OCI-LY7 (cell line): Measurements from ENCODE around the gene PRSS2. TPM values are rescaled to one million over a fixed set of nuclear protein-coding genes. Genes with fewer than 3 reads are reported as not detected.

ENCODE experiments used
- BruUV-seq: library from RNA; stranded (reverse); fragments of 400-500 nt; replicated peaks from 2 replicates; lab custom pipeline; 2021; lab: Mats Ljungman, UMichigan
- CTCF ChIA-PET: fragments of 300-600 bp; sonication (Branson Sonifier 250); formaldehyde crosslinking; loops from one replicate; lab custom pipeline; 2022; ENCODE audit warnings: antibody characterized with exemption; ENCODE audit not compliant: unreplicated experiment; lab: Charles Lee
- POLR2A ChIA-PET: fragments of 300-600 bp; sonication (Branson Sonifier 250); formaldehyde crosslinking; loops from one replicate; lab custom pipeline; 2022; ENCODE audit warnings: antibody characterized with exemption; lab: Charles Lee
- DNase-seq: peaks from one replicate; pipeline ENCODE4 v3.0.0-alpha.2; 2015; ENCODE audit warnings: low spot score
- H2AFZ ChIP-seq: fragments of 200-600 bp; sonication (generic), shearing (Covaris generic); 2 replicates; pipeline ENCODE4 v1.6.1; 2014; ENCODE audit warnings: mild to moderate bottlenecking, antibody characterized with exemption, low read length, moderate library complexity
- H3K27ac ChIP-seq: fragments of 200-600 bp; sonication (generic); 2 replicates; pipeline ENCODE4 v1.5.1; 2014; ENCODE audit warnings: mixed run types, low read depth, mild to moderate bottlenecking, moderate library complexity, low read length, inconsistent platforms; ENCODE audit not compliant: poor library complexity, severe bottlenecking
- H3K36me3 ChIP-seq: fragments of 200-600 bp; sonication (generic); 2 replicates; pipeline ENCODE4 v1.6.1; 2014; ENCODE audit warnings: mild to moderate bottlenecking, antibody characterized with exemption, low read length, moderate library complexity, mixed read lengths; ENCODE audit not compliant: insufficient read depth
- H3K4me1 ChIP-seq: fragments of 200-600 bp; sonication (generic); 2 replicates; pipeline ENCODE4 v1.5.1; 2014; ENCODE audit warnings: mild to moderate bottlenecking, low read length; ENCODE audit not compliant: insufficient read depth, poor library complexity, severe bottlenecking
- H3K4me2 ChIP-seq: fragments of 200-600 bp; sonication (generic); 2 replicates; pipeline ENCODE4 v1.6.1; 2014; ENCODE audit warnings: mild to moderate bottlenecking, low read length
- H3K4me3 ChIP-seq: fragments of 200-600 bp; sonication (generic); 2 replicates; pipeline ENCODE4 v1.5.1; 2014; ENCODE audit warnings: mild to moderate bottlenecking, low read depth, low read length; ENCODE audit not compliant: poor library complexity, severe bottlenecking
- H3K79me2 ChIP-seq: fragments of 200-600 bp; sonication (generic); 2 replicates; pipeline ENCODE4 v1.6.1; 2016; ENCODE audit warnings: low read depth, mild to moderate bottlenecking, low read length, moderate library complexity, mixed read lengths; ENCODE audit not compliant: insufficient read depth
- H3K9me2 ChIP-seq: fragments of 200-600 bp; sonication (generic); 2 replicates; pipeline ENCODE4 v1.6.1; 2016; ENCODE audit warnings: mild to moderate bottlenecking, low read length, mixed read lengths; ENCODE audit not compliant: insufficient read depth
- H3K9me3 ChIP-seq: fragments of 200-600 bp; sonication (generic); 2 replicates; pipeline ENCODE4 v1.6.1; 2014; ENCODE audit warnings: mild to moderate bottlenecking, mixed run types, low read length, mixed read lengths
- H4K20me1 ChIP-seq: fragments of 200-600 bp; sonication (generic); 2 replicates; pipeline ENCODE4 v1.6.1; 2014; ENCODE audit warnings: mild to moderate bottlenecking, antibody characterized with exemption, low read length, moderate library complexity, mixed read lengths; ENCODE audit not compliant: insufficient read depth
- EZH2phosphoT487 ChIP-seq: fragments of 200-600 bp; sonication (generic); IDR thresholded peaks from 2 replicates; pipeline ENCODE4 v1.6.1; 2018; ENCODE audit warnings: low read depth, borderline replicate concordance, mild to moderate bottlenecking, mixed run types, antibody characterized with exemption, low read length, moderate library complexity, mixed read lengths
- intact Hi-C: fragments of 100-400 bp; cut with micrococcal nuclease; formaldehyde crosslinking; loops from one replicate; pipeline ENCODE4 v1.10.0; 2022; ENCODE audit not compliant: unreplicated experiment
- total RNA-seq, 2 experiments: library from RNA; depleted of rRNA in 1 of 2; stranded (reverse); fragments of >200 nt in 1 of 2; shearing (Covaris generic) in 1 of 2; gene quantifications; 2 replicates each; pipeline ENCODE4 v1.2.3, GENCODE V29; 2014 to 2022
- TF ChIP-seq, protein P1 (sequence below): fragments of 200-600 bp; sonication (generic); conservative IDR thresholded peaks from 2 replicates; pipeline ENCODE4 v1.5.1; 2014; ENCODE audit warnings: mild to moderate bottlenecking, antibody characterized with exemption, low read length, moderate library complexity, mixed read lengths

Gene PRSS2
- total RNA-seq, 2 experiments from 2014 or later = 0.60 to 1.1 TPM

DNA sequence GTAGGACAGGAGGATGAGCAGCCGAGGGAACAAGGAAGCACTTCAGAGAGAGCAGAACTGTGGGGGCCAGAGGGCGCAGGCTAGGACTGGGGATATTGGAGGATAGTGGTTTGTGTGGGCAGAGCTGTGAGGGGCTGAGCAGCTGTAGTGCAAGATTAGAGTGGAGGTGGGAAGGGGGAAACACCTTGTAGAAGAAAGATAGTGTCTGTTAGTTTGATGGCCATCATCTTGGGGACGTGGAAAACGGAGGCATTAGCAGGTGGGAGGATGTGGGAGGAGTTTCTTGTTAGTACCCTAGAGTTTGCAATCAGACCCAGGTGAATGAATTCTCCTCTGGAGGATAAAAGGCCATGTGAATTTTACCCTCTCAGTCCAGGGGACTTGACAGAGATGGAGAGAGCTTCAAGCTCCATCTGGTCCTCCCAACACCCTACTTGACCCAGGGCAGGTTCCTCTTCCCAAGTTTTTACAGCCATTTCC, 34.0 kb downstream of the PRSS2 start:
- ChIA-PET POLR2A (interaction anchor here (15.5 kb wide), 1 partner anchor 14 kb away, joined by 666 read pairs; no protein-coding TSS in a partner anchor), CTCF (no interaction called here)
- Histone ChIP-seq H3K4me2 (peak overlapping the region; percentile 89), H2AFZ (no peak overlapping the region), H3K79me2 (peaks cover 9% of the 10 kb centered on the region; the same call in 1 of the 2 replicates), H3K9me3 (no peaks in the 10 kb centered on the region), H4K20me1 (no peaks in the 10 kb centered on the region), H3K4me3 (no peak overlapping the region), H3K9me2 (no peaks in the 10 kb centered on the region), H3K27ac (peak overlapping the region; percentile 100), H3K36me3 (peaks cover 58% of the 10 kb centered on the region), H3K4me1 (peaks cover 86% of the 10 kb centered on the region)
- DNase-seq = peak; percentile 62
- no peak for TF ChIP-seq EZH2phosphoT487
- TF ChIP-seq, protein P1, sequence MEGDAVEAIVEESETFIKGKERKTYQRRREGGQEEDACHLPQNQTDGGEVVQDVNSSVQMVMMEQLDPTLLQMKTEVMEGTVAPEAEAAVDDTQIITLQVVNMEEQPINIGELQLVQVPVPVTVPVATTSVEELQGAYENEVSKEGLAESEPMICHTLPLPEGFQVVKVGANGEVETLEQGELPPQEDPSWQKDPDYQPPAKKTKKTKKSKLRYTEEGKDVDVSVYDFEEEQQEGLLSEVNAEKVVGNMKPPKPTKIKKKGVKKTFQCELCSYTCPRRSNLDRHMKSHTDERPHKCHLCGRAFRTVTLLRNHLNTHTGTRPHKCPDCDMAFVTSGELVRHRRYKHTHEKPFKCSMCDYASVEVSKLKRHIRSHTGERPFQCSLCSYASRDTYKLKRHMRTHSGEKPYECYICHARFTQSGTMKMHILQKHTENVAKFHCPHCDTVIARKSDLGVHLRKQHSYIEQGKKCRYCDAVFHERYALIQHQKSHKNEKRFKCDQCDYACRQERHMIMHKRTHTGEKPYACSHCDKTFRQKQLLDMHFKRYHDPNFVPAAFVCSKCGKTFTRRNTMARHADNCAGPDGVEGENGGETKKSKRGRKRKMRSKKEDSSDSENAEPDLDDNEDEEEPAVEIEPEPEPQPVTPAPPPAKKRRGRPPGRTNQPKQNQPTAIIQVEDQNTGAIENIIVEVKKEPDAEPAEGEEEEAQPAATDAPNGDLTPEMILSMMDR = no peak; the same call in 1 of the 2 replicates
- BruUV-seq = no TSS peak
- intact Hi-C loops = loop anchor here (5.0 to 10.0 kb wide), 2 partner anchors 280 to 483 kb away; partner anchors contain the start of gene CASP2

DNA sequence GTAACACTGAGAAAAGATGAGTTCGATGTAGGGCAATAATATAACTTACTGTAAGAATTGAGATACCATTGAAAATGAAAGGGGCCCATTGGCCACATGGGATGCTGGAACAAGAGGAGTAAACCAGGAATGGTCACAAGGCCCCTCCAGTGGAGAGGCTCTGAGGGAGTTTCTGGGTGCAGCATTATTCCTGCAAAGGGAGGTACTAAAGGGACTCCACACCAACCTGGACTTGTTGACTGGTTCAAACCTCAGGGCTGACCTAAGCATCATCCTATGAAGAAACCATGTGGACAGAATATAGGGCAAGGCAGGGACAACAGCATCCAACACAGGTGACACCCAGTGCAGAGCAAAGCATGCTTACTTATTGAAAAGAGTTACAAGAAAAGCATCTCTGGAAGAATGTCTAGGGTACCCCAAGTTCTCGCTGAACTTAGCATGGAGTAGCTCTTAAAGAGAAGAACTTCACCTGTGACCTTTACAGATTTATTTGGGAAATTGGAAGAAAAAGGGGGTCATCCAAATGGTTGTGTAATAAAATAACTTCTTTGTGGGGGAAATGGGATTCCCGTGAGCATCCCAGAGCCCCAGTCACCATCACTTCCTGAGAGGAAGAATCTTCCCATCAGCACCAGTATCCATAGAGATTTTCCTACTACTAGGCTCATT, 34.7 kb downstream of the PRSS2 start:
- no peak overlapping the region for H2AFZ ChIP-seq
- no peaks in the 10 kb centered on the region for H4K20me1 ChIP-seq
- POLR2A ChIA-PET = interaction anchor here (0.7 to 15.5 kb wide), 2 partner anchors 14 to 139 kb away, joined by 3 to 666 read pairs; no protein-coding TSS in a partner anchor
- peak overlapping the region; percentile 89 for H3K4me2 ChIP-seq
- intact Hi-C loops = loop anchor here (5.0 to 10.0 kb wide), 2 partner anchors 279 to 482 kb away; partner anchors contain the start of gene CASP2
- no peak for DNase-seq
- H3K27ac ChIP-seq = peak overlapping the region; percentile 100
- TF ChIP-seq, protein P1 = no peak
- no peak for TF ChIP-seq EZH2phosphoT487
- H3K9me3 ChIP-seq = no peaks in the 10 kb centered on the region
- no TSS peak for BruUV-seq
- CTCF ChIA-PET = interaction anchor here (4.8 to 6.0 kb wide), 2 partner anchors 8 to 12 kb away, joined by 24 to 90 read pairs; no protein-coding TSS in a partner anchor
- H3K4me3 ChIP-seq = no peak overlapping the region
- H3K9me2 ChIP-seq = no peaks in the 10 kb centered on the region
- H3K4me1 ChIP-seq = peaks cover 86% of the 10 kb centered on the region
- H3K36me3 ChIP-seq = peaks cover 51% of the 10 kb centered on the region
- peaks cover 1% of the 10 kb centered on the region; the same call in 1 of the 2 replicates for H3K79me2 ChIP-seq
